AG04449 (cell line): Measurements from ENCODE around the gene CD27.

ENCODE experiments used
- CTCF ChIA-PET: fragments of 350-600 bp; formaldehyde crosslinking; extraction: SDS; loops from one replicate; lab custom pipeline; 2021; ENCODE audit warnings: antibody characterized with exemption; lab: Yijun Ruan, JAX
- POLR2A ChIA-PET: fragments of 400-600, 350-600 bp; formaldehyde crosslinking; extraction: SDS; loops from one replicate; lab custom pipeline; 2020; ENCODE audit warnings: antibody characterized with exemption, inconsistent platforms; lab: Yijun Ruan, JAX
- DNase-seq: peaks from one replicate; pipeline ENCODE4 v3.0.0-alpha.2; 2010; ENCODE audit warnings: low read depth, low spot score
- H3K4me3 ChIP-seq: 2 replicates; pipeline ENCODE4 v1.5.1; 2011; ENCODE audit warnings: low read depth, mild to moderate bottlenecking, control low read depth, low read length
- TF ChIP-seq, protein P1 (sequence below): IDR thresholded peaks from one replicate; pipeline ENCODE4 v1.5.1; 2011; ENCODE audit warnings: mild to moderate bottlenecking, moderate library complexity, low read length, control low read depth, inconsistent platforms; ENCODE audit not compliant: insufficient read depth; ENCODE audit errors: missing control alignments

The CD27 gene

GRCh38 chr12:6432991-6433390, 11.8 kb upstream of the CD27 start:
- ChIA-PET CTCF (interaction anchor here (2.0 kb wide), 1 partner anchor 9 kb away, joined by 8 read pairs; no protein-coding TSS in a partner anchor), POLR2A (no interaction called here)
- H3K4me3 ChIP-seq: no peak overlapping the region
- DNase-seq: no peak
- TF ChIP-seq, protein P1, sequence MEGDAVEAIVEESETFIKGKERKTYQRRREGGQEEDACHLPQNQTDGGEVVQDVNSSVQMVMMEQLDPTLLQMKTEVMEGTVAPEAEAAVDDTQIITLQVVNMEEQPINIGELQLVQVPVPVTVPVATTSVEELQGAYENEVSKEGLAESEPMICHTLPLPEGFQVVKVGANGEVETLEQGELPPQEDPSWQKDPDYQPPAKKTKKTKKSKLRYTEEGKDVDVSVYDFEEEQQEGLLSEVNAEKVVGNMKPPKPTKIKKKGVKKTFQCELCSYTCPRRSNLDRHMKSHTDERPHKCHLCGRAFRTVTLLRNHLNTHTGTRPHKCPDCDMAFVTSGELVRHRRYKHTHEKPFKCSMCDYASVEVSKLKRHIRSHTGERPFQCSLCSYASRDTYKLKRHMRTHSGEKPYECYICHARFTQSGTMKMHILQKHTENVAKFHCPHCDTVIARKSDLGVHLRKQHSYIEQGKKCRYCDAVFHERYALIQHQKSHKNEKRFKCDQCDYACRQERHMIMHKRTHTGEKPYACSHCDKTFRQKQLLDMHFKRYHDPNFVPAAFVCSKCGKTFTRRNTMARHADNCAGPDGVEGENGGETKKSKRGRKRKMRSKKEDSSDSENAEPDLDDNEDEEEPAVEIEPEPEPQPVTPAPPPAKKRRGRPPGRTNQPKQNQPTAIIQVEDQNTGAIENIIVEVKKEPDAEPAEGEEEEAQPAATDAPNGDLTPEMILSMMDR: no peak

- CTCF ChIA-PET: interaction anchor here (1.0 to 3.0 kb wide), 5 partner anchors 11 to 108 kb away, joined by 3 to 19 read pairs (median 8); no protein-coding TSS in a partner anchor
- TF ChIP-seq, protein P1: no peak
- DNase-seq: no peak
- H3K4me3 ChIP-seq: no peak overlapping the region
- POLR2A ChIA-PET: interaction anchor here (0.8 to 1.4 kb wide), 3 partner anchors 36 to 105 kb away, joined by 3 to 5 read pairs (median 4); partner anchors contain the start of gene VAMP1
Measured at GRCh38 chr12:6434205-6435140, 10.3 kb upstream of the CD27 start.

DNA sequence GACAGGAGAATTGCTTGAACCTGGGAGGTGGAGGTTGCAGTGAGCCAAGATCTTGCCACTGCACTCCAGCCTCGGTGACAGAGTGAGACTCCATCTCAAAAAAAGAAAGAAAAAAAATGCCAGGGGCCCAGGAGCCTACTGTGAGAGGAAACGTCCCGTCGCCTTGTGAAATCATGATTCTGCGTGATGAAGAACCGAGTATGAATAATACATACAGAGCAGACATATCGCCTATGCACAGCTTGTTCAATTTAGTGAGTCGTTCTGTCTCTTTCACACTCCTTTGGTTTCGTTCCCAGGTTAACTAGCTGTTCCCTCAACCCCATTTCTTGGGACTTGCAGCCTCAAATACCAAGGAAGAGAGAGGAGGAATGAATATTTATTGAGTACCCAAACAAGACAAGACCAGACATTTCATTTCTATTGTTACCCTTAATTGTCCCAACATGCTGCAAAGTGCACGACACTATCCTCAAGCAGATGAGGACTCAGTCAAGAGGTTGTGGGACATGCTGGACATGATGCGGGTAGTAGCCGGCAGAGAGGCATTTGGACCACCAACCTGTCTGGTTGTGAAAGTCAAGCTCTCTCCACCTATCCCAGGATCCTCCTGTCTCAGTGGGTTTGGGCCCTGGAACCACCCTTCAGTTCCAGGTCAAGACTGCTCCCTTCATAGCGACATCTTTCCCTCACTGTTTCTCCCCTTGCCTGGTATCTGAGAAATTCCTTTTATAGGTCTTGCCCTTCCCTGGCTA, 8.6 kb upstream of the CD27 start:
- CTCF ChIA-PET: interaction anchor here (0.7 to 3.0 kb wide), 5 partner anchors 13 to 91 kb away, joined by 3 to 19 read pairs (median 4); partner anchors contain the start of gene TAPBPL
- H3K4me3 ChIP-seq: no peak overlapping the region
- no peak for DNase-seq
- POLR2A ChIA-PET: no interaction called here
- TF ChIP-seq, protein P1: no peak

- CTCF ChIA-PET: interaction anchor here (3.6 kb wide), 1 partner anchor 15 kb away, joined by 16 read pairs; no protein-coding TSS in a partner anchor
- TF ChIP-seq, protein P1: no peak
- no peak overlapping the region for H3K4me3 ChIP-seq
- DNase-seq: no peak
- POLR2A ChIA-PET: no interaction called here
Measured at GRCh38 chr12:6437586-6437985, 7.2 kb upstream of the CD27 start.

- TF ChIP-seq, protein P1: no peak
- POLR2A ChIA-PET: no interaction called here
- CTCF ChIA-PET: interaction anchor here (0.6 to 3.6 kb wide), 6 partner anchors 15 to 243 kb away, joined by 3 to 16 read pairs (median 4); partner anchors contain the start of gene VAMP1
- DNase-seq: no peak
- no peak overlapping the region for H3K4me3 ChIP-seq
Measured at GRCh38 chr12:6438345-6438744, 6.4 kb upstream of the CD27 start.

DNA sequence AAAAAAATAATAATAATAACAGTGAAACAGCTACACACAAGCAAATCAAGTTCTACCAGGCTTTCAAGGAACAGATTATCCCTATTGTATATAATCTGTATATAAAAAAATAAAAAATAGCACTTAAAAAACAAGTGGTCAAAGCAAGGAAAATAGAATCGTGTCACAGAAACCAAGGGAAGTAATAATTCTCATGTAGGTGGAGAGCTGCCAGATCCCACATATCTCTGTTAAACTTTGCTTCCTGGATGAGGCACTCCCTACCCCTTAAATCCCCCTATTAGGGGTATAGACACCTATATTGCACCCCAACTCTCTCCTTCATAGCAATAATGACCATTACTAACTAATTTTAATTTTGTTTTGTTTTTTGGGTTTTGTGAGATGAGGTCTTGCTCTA, 4.4 kb upstream of the CD27 start:
- POLR2A ChIA-PET: no interaction called here
- TF ChIP-seq, protein P1: no peak
- no peak overlapping the region for H3K4me3 ChIP-seq
- no peak for DNase-seq
- CTCF ChIA-PET: interaction anchor here (0.6 to 3.6 kb wide), 2 partner anchors 17 to 124 kb away, joined by 3 to 16 read pairs; no protein-coding TSS in a partner anchor
